Endothelial cell of umbilical vein (primary cell): ENCODE results near the gene CCNK. TPM values are rescaled to one million over a fixed set of nuclear protein-coding genes. Genes with fewer than 3 reads are reported as not detected.

Experiments used
- BruUV-seq: library from RNA; stranded (reverse); fragments of 400-500 nt; replicated peaks from 2 replicates; lab custom pipeline; 2021; lab: Mats Ljungman, UMichigan
- CTCF ChIA-PET: fragments of 300-600, 350-600 bp; sonication (Branson Sonifier 250); formaldehyde crosslinking; loops from one replicate; lab custom pipeline; 2021; ENCODE audit warnings: antibody characterized with exemption, inconsistent platforms; lab: Charles Lee
- POLR2A ChIA-PET: fragments of 300-600, 350-600 bp; sonication (Branson Sonifier 250); formaldehyde crosslinking; loops from one replicate; lab custom pipeline; 2021; ENCODE audit warnings: antibody characterized with exemption, inconsistent platforms; lab: Charles Lee
- DNase-seq: peaks from one replicate; pipeline ENCODE4 v3.0.0-alpha.2; 2011; ENCODE audit warnings: low read depth, low spot score
- FAIRE-seq: peaks from 2 replicates; lab custom pipeline; 2011; peaks lifted over from hg19 to GRCh38; lab: Jason Lieb, UNC
- H2AFZ ChIP-seq: 2 replicates; pipeline ENCODE4 v1.6.0; 2012; ENCODE audit warnings: low read depth, low read length, control low read depth, inconsistent platforms
- H3K27ac ChIP-seq: 2 replicates; pipeline ENCODE4 v1.5.1; 2011; ENCODE audit warnings: low read depth, mild to moderate bottlenecking, control low read depth, low read length, moderate library complexity; ENCODE audit not compliant: insufficient read depth
- H3K27me3 ChIP-seq, 2 experiments: 2 replicates each; pipeline versions ENCODE4 v1.6.0 to v1.6.1; 2011; ENCODE audit warnings: low read length in 2 of 2, mixed read lengths in 1 of 2; ENCODE audit not compliant: control insufficient read depth in 2 of 2, insufficient read depth in 2 of 2
- H3K36me3 ChIP-seq, 2 experiments: 2 replicates in 1 of 2; 3 replicates in 1 of 2; pipeline ENCODE4 v1.5.1; 2011; ENCODE audit warnings: low read length in 2 of 2, mild to moderate bottlenecking in 1 of 2, moderate library complexity in 1 of 2; ENCODE audit not compliant: control insufficient read depth in 2 of 2, insufficient read depth in 2 of 2; ENCODE audit errors: extremely low read depth in 1 of 2
- H3K4me1 ChIP-seq: 3 replicates; pipeline ENCODE4 v1.5.1; 2011; ENCODE audit warnings: mild to moderate bottlenecking, low read length; ENCODE audit not compliant: control insufficient read depth, insufficient read depth; ENCODE audit errors: extremely low read depth
- H3K4me2 ChIP-seq: 2 replicates; pipeline ENCODE4 v1.6.1; 2011; ENCODE audit warnings: low read length, control low read depth, mixed read lengths; ENCODE audit not compliant: insufficient read depth
- H3K4me3 ChIP-seq, 3 experiments: fragments of 200-600 bp in 1 of 3; sonication (generic), shearing (Covaris generic) in 1 of 3; replicated peaks in 1 of 3; 2 replicates each; pipeline ENCODE4 v1.5.1; 2011 to 2016; ENCODE audit warnings: control low read depth in 3 of 3, low read length in 3 of 3, mild to moderate bottlenecking in 2 of 3, inconsistent platforms in 1 of 3, low read depth in 1 of 3, moderate library complexity in 1 of 3; ENCODE audit not compliant: insufficient read depth in 1 of 3
- H3K79me2 ChIP-seq: 2 replicates; pipeline ENCODE4 v1.6.0; 2012; ENCODE audit warnings: low read length, inconsistent platforms; ENCODE audit not compliant: control insufficient read depth, insufficient read depth
- H3K9ac ChIP-seq: replicated peaks from 2 replicates; pipeline ENCODE3; 2011; ENCODE audit warnings: low read length, control low read depth; ENCODE audit not compliant: insufficient read depth; ENCODE audit errors: extremely low read depth
- H3K9me1 ChIP-seq: replicated peaks from 3 replicates; pipeline ENCODE4 v1.6.0; 2011; ENCODE audit warnings: mild to moderate bottlenecking, low read length; ENCODE audit not compliant: control insufficient read depth, insufficient read depth; ENCODE audit errors: extremely low read depth
- H3K9me3 ChIP-seq: replicated peaks from 2 replicates; pipeline ENCODE4 v1.5.1; 2012; ENCODE audit warnings: low read length, inconsistent platforms; ENCODE audit not compliant: control insufficient read depth, insufficient read depth
- H4K20me1 ChIP-seq: replicated peaks from 2 replicates; pipeline ENCODE3; 2011; ENCODE audit warnings: mild to moderate bottlenecking, low read length; ENCODE audit not compliant: control insufficient read depth, insufficient read depth; ENCODE audit errors: extremely low read depth
- CTCF ChIP-seq, 2 donors: IDR thresholded peaks; 1 replicate in 1 of 2; 2 replicates in 1 of 2; pipeline ENCODE4 v1.5.1; 2011; ENCODE audit warnings: low read length in 2 of 2, mild to moderate bottlenecking in 2 of 2, moderate library complexity in 2 of 2, control low read depth in 1 of 2, inconsistent platforms in 1 of 2, low read depth in 1 of 2; ENCODE audit not compliant: insufficient read depth in 1 of 2; ENCODE audit errors: extremely low read depth in 1 of 2
- EZH2 ChIP-seq: IDR thresholded peaks from 2 replicates; pipeline ENCODE4 v1.6.1; 2012; ENCODE audit warnings: borderline replicate concordance, low read depth, mild to moderate bottlenecking, moderate library complexity, low read length, inconsistent platforms; ENCODE audit not compliant: severe bottlenecking
- FOS ChIP-seq: IDR thresholded peaks from 2 replicates; pipeline ENCODE4 v1.6.1; 2011; ENCODE audit warnings: mild to moderate bottlenecking, low read length, moderate library complexity, borderline replicate concordance; ENCODE audit not compliant: insufficient read depth
- GATA2 ChIP-seq: IDR thresholded peaks from 2 replicates; pipeline ENCODE4 v1.7.0; 2011; ENCODE audit warnings: low read depth, mild to moderate bottlenecking, moderate library complexity, mixed read lengths, low read length; ENCODE audit not compliant: insufficient read length, insufficient read depth
- JUN ChIP-seq: IDR thresholded peaks from 2 replicates; pipeline ENCODE4 v1.6.1; 2011; ENCODE audit warnings: borderline replicate concordance, low read depth; ENCODE audit not compliant: insufficient read length, insufficient read depth
- MYC ChIP-seq: IDR thresholded peaks from one replicate; pipeline ENCODE4 v1.6.1; 2011; ENCODE audit warnings: mild to moderate bottlenecking, low read depth, low read length
- dilution Hi-C: fragments of 300-500 bp; cut with MboI; formaldehyde crosslinking; loops from one replicate; pipeline ENCODE4 v1.15.0; 2019; ENCODE audit warnings: low sequenced_read_pairs; ENCODE audit not compliant: extremely low pct_ligation_motif_present
- intact Hi-C: fragments of 100-400 bp; cut with micrococcal nuclease; formaldehyde crosslinking; loops from one replicate; pipeline ENCODE4 v1.10.0; 2022
- polyA plus RNA-seq, 4 experiments: library from polyadenylated mRNA; depleted of rRNA in 3 of 4; stranded (reverse) in 3 of 4; unstranded in 1 of 4; fragments of >200 nt; gene quantifications; 2 replicates each; pipeline versions ENCODE4 v1.2.1 to v1.2.3, GENCODE V29; 2011 to 2012; ENCODE audit warnings: missing spikeins in 1 of 4
- total RNA-seq: library from RNA; stranded (reverse); gene quantifications from 2 replicates; pipeline ENCODE4 v1.2.3, GENCODE V29; 2021
- TF ChIP-seq, protein P1 (sequence below): IDR thresholded peaks from 2 replicates; pipeline ENCODE4 v1.6.1; 2011; ENCODE audit not compliant: insufficient read depth, insufficient read length

CCNK gene
- total and polyA plus RNA-seq, 2 donors (not counting 3 experiments of a cell fraction or from before 2014, with no cell fraction given) = 11.9 to 59.3 TPM

DNA sequence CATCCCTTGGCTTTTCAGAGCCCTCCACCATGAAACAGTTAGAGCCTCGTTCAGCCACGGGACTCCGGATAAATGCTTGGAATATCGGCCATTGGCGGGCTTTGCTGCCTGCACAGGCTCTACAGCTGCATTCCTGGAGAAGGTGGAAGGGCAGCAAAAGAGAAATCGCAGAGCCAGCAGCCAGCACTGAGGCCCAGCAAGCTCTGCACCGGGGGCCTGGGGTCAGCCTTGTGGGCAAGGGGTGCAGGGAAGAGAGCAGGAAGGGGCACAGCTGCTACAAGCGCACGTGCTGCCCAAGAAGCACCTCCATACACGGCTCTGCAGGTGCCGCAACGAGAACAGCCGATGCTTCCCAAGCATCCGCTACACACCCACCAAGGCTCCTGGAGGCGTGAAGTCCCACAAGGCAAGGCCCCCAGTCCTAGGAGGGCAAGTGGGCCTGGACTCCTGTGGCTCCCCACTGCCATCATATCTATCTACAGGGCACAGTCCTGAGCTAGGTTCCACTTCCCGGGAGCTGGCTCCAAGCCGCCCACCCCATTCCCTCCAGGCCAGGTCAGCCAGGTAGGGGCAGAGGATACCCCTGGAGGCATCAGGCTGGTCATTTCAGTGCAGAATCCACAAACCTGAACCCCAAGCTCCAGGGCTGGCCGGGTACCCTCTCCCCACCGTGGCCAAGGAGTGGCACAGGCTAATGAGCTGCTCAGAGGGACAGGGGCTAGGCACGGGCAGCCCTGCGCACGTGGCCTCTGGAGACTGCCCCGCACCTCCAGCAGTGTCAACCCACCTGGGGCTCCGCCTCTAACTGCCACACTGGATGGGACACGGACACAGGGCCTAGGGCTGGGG is 40.2 kb downstream of the CCNK start:
- no TSS peak for BruUV-seq
- CTCF ChIA-PET = interaction anchor here (0.9 to 6.1 kb wide), 6 partner anchors 17 to 163 kb away, joined by 3 to 52 read pairs (median 3); partner anchors contain the start of gene CYP46A1
- Histone ChIP-seq H4K20me1 (no peaks in the 10 kb centered on the region), H2AFZ (no peak overlapping the region), H3K79me2 (no peaks in the 10 kb centered on the region), H3K27ac (no peak overlapping the region), H3K9ac (no peak overlapping the region), H3K9me1 (no peaks in the 10 kb centered on the region), H3K9me3 (no peaks in the 10 kb centered on the region), H3K27me3 (no peaks in the 10 kb centered on the region), H3K4me3 (no peak overlapping the region), H3K36me3 (no peaks in the 10 kb centered on the region), H3K4me2 (no peak overlapping the region), H3K4me1 (peaks cover 9% of the 10 kb centered on the region)
- FAIRE-seq (no peak), DNase-seq (no peak)
- dilution Hi-C loops (no loop called here), intact Hi-C loops (loop anchor here (5.0 kb wide), 1 partner anchor 426 kb away; no protein-coding TSS in a partner anchor)
- TF ChIP-seq, protein P1, sequence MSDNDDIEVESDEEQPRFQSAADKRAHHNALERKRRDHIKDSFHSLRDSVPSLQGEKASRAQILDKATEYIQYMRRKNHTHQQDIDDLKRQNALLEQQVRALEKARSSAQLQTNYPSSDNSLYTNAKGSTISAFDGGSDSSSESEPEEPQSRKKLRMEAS = no peak
- TF ChIP-seq JUN = no peak
- TF ChIP-seq FOS = no peak
- TF ChIP-seq EZH2 = no peak
- no peak for TF ChIP-seq CTCF (IDR thresholded peaks at IDR 0.05; ENCODE audit: extremely low read depth in 1 of 2, insufficient read depth in 1 of 2, low read depth in 1 of 2, low read length in 2 of 2)
- no peak for TF ChIP-seq MYC
- TF ChIP-seq GATA2 = no peak
- POLR2A ChIA-PET = no interaction called here
